Measurements from ENCODE around the gene PET100.

PET100 gene

GRCh38 chr19:7624810-7625209, 4.8 kb upstream of the PET100 start:
- Histone ChIP-seq H3K9me3 (ENCODE audit: control insufficient read depth in 2 of 2, low read length in 2 of 2) (no peaks in the 10 kb centered on the region), H3K36me3 (ENCODE audit: control insufficient read depth in 2 of 2, insufficient read depth in 2 of 2, low read length in 2 of 2) (peaks cover 36 to 46% of the 10 kb centered on the region in 2 donors), H3K4me3 (ENCODE audit: low read length in 2 of 2) (no peak overlapping the region), H3K9ac (ENCODE audit: low read length in 2 of 2) (no peak overlapping the region), H3K27ac (ENCODE audit: low read length) (no peak overlapping the region), H3K27me3 (ENCODE audit: control insufficient read depth in 1 of 2, insufficient read depth in 2 of 2, low read length in 2 of 2) (no peaks in the 10 kb centered on the region), H3K4me1 (ENCODE audit: control insufficient read depth, insufficient read depth, low read length) (peaks cover 23% of the 10 kb centered on the region)

DNA sequence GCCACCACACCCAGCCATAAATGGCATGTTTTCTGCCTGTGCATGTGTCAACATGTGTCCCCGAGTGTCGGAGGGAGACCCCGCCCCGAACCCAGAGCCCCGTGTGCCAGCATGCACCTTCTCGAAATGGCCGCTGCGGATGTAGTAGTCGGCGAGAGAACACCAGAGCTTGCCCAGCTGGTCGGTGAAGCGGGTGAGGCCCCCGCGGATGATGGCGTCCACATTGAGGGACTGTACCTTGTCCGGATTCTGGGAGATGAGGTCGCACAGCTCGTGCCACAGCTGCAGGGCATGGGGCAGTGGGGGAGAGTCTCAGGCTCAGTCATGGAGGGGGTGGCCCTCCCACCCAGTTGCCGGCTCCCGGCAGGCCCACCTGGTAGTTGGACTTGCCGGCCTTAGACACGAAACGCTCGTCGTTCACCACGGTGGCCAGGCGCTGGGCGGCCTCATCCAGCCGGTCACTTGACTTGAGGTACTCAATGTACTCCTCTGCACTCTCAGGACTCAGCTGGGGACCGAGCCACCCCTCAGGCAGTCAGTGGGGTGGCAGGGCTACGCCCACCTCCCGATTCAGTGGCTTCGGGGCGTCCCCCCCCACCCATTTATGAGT, 3.7 kb upstream of the PET100 start:
- Histone ChIP-seq H3K27ac (ENCODE audit: low read length) (no peak overlapping the region), H3K4me1 (ENCODE audit: control insufficient read depth, insufficient read depth, low read length) (peaks cover 33% of the 10 kb centered on the region), H3K4me3 (ENCODE audit: low read length in 2 of 2) (no peak overlapping the region), H3K9ac (ENCODE audit: low read length in 2 of 2) (no peak overlapping the region), H3K27me3 (ENCODE audit: control insufficient read depth in 1 of 2, insufficient read depth in 2 of 2, low read length in 2 of 2) (no peaks in the 10 kb centered on the region), H3K36me3 (ENCODE audit: control insufficient read depth in 2 of 2, insufficient read depth in 2 of 2, low read length in 2 of 2) (peaks cover 32 to 38% of the 10 kb centered on the region in 2 donors), H3K9me3 (ENCODE audit: control insufficient read depth in 2 of 2, low read length in 2 of 2) (no peaks in the 10 kb centered on the region)

DNA sequence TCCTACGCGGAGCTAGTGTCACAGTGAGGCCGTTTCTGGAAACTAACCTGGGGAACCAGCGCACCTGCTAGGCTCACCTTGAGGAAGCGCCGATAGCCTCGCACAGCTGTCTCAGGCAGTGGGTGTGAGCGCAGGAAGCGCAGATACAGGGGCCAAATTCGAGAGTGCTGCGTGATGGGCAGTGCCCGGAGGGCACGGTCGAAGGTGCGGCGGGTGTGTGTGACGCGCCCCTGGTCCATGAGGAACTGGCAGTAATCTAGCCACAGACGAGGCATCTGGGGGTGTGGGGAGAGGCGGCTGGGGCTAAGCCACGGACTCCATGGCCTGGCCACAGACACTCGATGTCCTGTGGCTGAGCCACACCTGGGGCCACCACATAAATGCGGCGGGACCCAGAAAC, 2.4 kb upstream of the PET100 start:
- H3K27ac ChIP-seq (ENCODE audit: low read length): no peak overlapping the region
- H3K4me3 ChIP-seq (ENCODE audit: low read length in 2 of 2): no peak overlapping the region
- peaks cover 20 to 27% of the 10 kb centered on the region in 2 donors for H3K36me3 ChIP-seq (ENCODE audit: control insufficient read depth in 2 of 2, insufficient read depth in 2 of 2, low read length in 2 of 2)
- no peaks in the 10 kb centered on the region for H3K9me3 ChIP-seq (ENCODE audit: control insufficient read depth in 2 of 2, low read length in 2 of 2)
- no peaks in the 10 kb centered on the region for H3K27me3 ChIP-seq (ENCODE audit: control insufficient read depth in 1 of 2, insufficient read depth in 2 of 2, low read length in 2 of 2)
- no peak overlapping the region for H3K9ac ChIP-seq (ENCODE audit: low read length in 2 of 2)
- H3K4me1 ChIP-seq (ENCODE audit: control insufficient read depth, insufficient read depth, low read length): peaks cover 34% of the 10 kb centered on the region

GRCh38 chr19:7628589-7629311, 843 bp upstream of the PET100 start:
- H3K27ac ChIP-seq (ENCODE audit: low read length): peak overlapping the region; percentile 85
- peak overlapping the region; percentile 94 to 100 for H3K4me3 ChIP-seq (ENCODE audit: low read length in 2 of 2)
- peaks cover 7 to 14% of the 10 kb centered on the region in 2 donors for H3K36me3 ChIP-seq (ENCODE audit: control insufficient read depth in 2 of 2, insufficient read depth in 2 of 2, low read length in 2 of 2)
- peak overlapping the region; percentile 96 to 99 for H3K9ac ChIP-seq (ENCODE audit: low read length in 2 of 2)
- peaks cover 35% of the 10 kb centered on the region for H3K4me1 ChIP-seq (ENCODE audit: control insufficient read depth, insufficient read depth, low read length)
- H3K27me3 ChIP-seq (ENCODE audit: control insufficient read depth in 1 of 2, insufficient read depth in 2 of 2, low read length in 2 of 2): no peaks in the 10 kb centered on the region
- no peaks in the 10 kb centered on the region for H3K9me3 ChIP-seq (ENCODE audit: control insufficient read depth in 2 of 2, low read length in 2 of 2)

- Histone ChIP-seq H3K4me3 (ENCODE audit: low read length in 2 of 2) (no peak overlapping the region), H3K9me3 (ENCODE audit: control insufficient read depth in 2 of 2, low read length in 2 of 2) (no peaks in the 10 kb centered on the region), H3K27me3 (ENCODE audit: control insufficient read depth in 1 of 2, insufficient read depth in 2 of 2, low read length in 2 of 2) (peaks cover 6 to 10% of the 10 kb centered on the region in 2 donors), H3K4me1 (ENCODE audit: control insufficient read depth, insufficient read depth, low read length) (peaks cover 35% of the 10 kb centered on the region), H3K36me3 (ENCODE audit: control insufficient read depth in 2 of 2, insufficient read depth in 2 of 2, low read length in 2 of 2) (peaks cover 5% of the 10 kb centered on the region in 2 donors), H3K9ac (ENCODE audit: low read length in 2 of 2) (no peak overlapping the region), H3K27ac (ENCODE audit: low read length) (no peak overlapping the region)
Measured at GRCh38 chr19:7631577-7631976, 2.0 kb downstream of the PET100 start.

GRCh38 chr19:7632340-7633203, 3.0 kb downstream of the PET100 start:
- Histone ChIP-seq H3K27ac (ENCODE audit: low read length) (no peak overlapping the region), H3K4me1 (ENCODE audit: control insufficient read depth, insufficient read depth, low read length) (peaks cover 28% of the 10 kb centered on the region), H3K9me3 (ENCODE audit: control insufficient read depth in 2 of 2, low read length in 2 of 2) (no peaks in the 10 kb centered on the region), H3K27me3 (ENCODE audit: control insufficient read depth in 1 of 2, insufficient read depth in 2 of 2, low read length in 2 of 2) (peaks cover 7 to 18% of the 10 kb centered on the region in 2 donors), H3K36me3 (ENCODE audit: control insufficient read depth in 2 of 2, insufficient read depth in 2 of 2, low read length in 2 of 2) (no peaks in the 10 kb centered on the region), H3K4me3 (ENCODE audit: low read length in 2 of 2) (no peak overlapping the region), H3K9ac (ENCODE audit: low read length in 2 of 2) (no peak overlapping the region)

DNA sequence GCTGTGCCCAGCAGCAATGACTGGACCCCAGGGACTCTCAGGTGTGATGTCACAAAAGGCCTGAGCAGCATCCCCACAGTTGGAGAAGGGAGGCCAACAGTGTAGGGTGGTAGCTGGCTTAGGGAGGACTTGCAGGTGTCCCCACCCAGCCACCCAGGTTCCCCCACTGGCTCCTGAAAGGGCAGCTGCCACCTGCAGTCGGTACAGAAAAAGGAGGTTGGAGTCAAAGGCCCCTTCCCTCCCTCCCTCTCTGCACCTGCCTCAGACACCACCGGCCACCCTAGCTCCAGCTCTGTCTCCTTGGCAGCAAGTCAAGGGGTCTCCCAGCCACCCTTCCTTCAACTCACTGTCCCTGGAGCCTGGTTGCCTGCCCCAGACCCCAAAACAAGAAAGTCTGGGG, 4.1 kb downstream of the PET100 start, which contains the start of gene PCP2:
Gene PCP2, minus strand, starts transcription at position 22 of the 400 bp plus-strand sequence. CDS start 262 bp downstream, outside the sequence.
- Histone ChIP-seq H3K27ac (ENCODE audit: low read length) (no peak within 1 kb of the TSS), H3K9me3 (ENCODE audit: control insufficient read depth in 2 of 2, low read length in 2 of 2) (no peaks in the 10 kb centered on the region), H3K9ac (ENCODE audit: low read length in 2 of 2) (no peak within 1 kb of the TSS), H3K36me3 (ENCODE audit: control insufficient read depth in 2 of 2, insufficient read depth in 2 of 2, low read length in 2 of 2) (no peaks in the 10 kb centered on the region), H3K4me1 (ENCODE audit: control insufficient read depth, insufficient read depth, low read length) (peaks cover 16% of the 10 kb centered on the region), H3K4me3 (ENCODE audit: low read length in 2 of 2) (no peak within 1 kb of the TSS), H3K27me3 (ENCODE audit: control insufficient read depth in 1 of 2, insufficient read depth in 2 of 2, low read length in 2 of 2) (peaks cover 15 to 27% of the 10 kb centered on the region in 2 donors)

DNA sequence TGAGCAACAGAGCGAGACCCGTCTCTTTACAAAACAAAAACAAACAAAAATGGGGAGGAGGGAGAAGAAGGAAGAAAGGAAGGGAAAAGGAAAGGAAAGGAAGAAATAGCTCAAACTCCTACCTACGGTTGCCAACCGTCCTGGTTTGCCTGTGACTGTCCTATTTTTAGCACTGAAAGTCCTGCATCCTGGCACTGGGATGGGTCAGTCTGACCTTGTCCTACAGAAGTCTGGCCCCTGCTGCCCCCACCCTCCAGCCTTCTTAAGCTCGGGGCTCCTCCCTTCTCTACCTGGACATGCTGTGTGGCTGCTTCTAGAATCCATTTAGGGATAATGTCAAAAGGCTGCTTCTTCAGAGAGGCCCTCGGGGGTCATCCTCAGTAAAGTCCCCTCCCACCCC, 6.1 kb downstream of the PET100 start:
- Histone ChIP-seq H3K27me3 (ENCODE audit: control insufficient read depth in 1 of 2, insufficient read depth in 2 of 2, low read length in 2 of 2) (peaks cover 24 to 33% of the 10 kb centered on the region in 2 donors), H3K4me1 (ENCODE audit: control insufficient read depth, insufficient read depth, low read length) (peaks cover 4% of the 10 kb centered on the region), H3K27ac (ENCODE audit: low read length) (no peak overlapping the region), H3K36me3 (ENCODE audit: control insufficient read depth in 2 of 2, insufficient read depth in 2 of 2, low read length in 2 of 2) (no peaks in the 10 kb centered on the region), H3K9me3 (ENCODE audit: control insufficient read depth in 2 of 2, low read length in 2 of 2) (no peaks in the 10 kb centered on the region), H3K9ac (ENCODE audit: low read length in 2 of 2) (no peak overlapping the region), H3K4me3 (ENCODE audit: low read length in 2 of 2) (no peak overlapping the region)

GRCh38 chr19:7636317-7636690, 6.7 kb downstream of the PET100 start:
- H3K4me1 ChIP-seq (ENCODE audit: control insufficient read depth, insufficient read depth, low read length): peaks cover 2% of the 10 kb centered on the region
- no peak overlapping the region for H3K27ac ChIP-seq (ENCODE audit: low read length)
- H3K4me3 ChIP-seq (ENCODE audit: low read length in 2 of 2): no peak overlapping the region

DNA sequence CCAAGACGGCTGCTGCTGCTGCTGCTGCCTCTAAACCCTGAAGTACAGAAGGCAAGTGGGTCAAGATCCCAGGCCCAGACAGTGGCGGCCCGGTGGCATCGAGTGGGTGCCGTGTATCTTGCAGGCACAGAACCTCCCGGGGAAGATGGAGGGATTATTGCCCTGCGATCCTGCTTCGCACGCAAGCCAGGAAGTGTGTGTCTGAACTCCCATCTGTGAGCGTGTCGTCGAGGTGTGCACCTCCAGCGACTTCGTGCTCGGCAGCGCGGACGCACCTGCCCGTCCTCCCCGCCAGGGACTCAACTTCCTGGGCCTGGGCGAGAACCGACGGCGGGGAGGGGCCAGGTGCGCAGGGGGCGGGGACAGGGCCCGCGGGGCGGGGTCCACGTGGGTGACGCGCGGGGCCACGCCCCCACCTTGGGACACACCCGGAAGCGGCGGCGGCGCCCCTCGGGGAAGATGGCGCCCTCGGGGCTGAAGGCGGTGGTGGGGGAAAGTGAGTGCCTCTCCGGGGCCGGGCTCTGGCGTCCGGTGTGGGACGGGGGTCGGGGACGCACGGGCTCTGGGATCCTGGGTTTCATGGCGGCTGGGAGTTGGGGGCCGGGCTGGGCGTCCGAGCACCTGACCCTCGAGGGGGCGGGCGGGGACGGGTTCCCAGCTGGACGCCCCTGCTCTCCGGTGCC, 7.2 kb downstream of the PET100 start, which contains the start of gene STXBP2:
Gene STXBP2, plus strand, starts transcription at position 420 of the 683 bp plus-strand sequence. Its CDS starts 40 bp downstream, at position 460.
- H3K9ac ChIP-seq (ENCODE audit: low read length in 2 of 2): no peak within 1 kb of the TSS
- H3K27me3 ChIP-seq (ENCODE audit: control insufficient read depth in 1 of 2, insufficient read depth in 2 of 2, low read length in 2 of 2): peaks cover 24 to 33% of the 10 kb centered on the region in 2 donors
- H3K36me3 ChIP-seq (ENCODE audit: control insufficient read depth in 2 of 2, insufficient read depth in 2 of 2, low read length in 2 of 2): no peaks in the 10 kb centered on the region
- H3K4me3 ChIP-seq (ENCODE audit: low read length in 2 of 2): peak within 1 kb of the TSS in 1 of 2 donors; percentile 44
- H3K9me3 ChIP-seq (ENCODE audit: control insufficient read depth in 2 of 2, low read length in 2 of 2): no peaks in the 10 kb centered on the region
- H3K27ac ChIP-seq (ENCODE audit: low read length): no peak within 1 kb of the TSS
- H3K4me1 ChIP-seq (ENCODE audit: control insufficient read depth, insufficient read depth, low read length): peaks cover 2% of the 10 kb centered on the region

More at GRCh38 chr19:7636317-7636690, 6.7 kb downstream of the PET100 start:
- peaks cover 24 to 33% of the 10 kb centered on the region in 2 donors for H3K27me3 ChIP-seq (ENCODE audit: control insufficient read depth in 1 of 2, insufficient read depth in 2 of 2, low read length in 2 of 2)
- H3K36me3 ChIP-seq (ENCODE audit: control insufficient read depth in 2 of 2, insufficient read depth in 2 of 2, low read length in 2 of 2): no peaks in the 10 kb centered on the region
- no peak overlapping the region for H3K9ac ChIP-seq (ENCODE audit: low read length in 2 of 2)
- H3K9me3 ChIP-seq (ENCODE audit: control insufficient read depth in 2 of 2, low read length in 2 of 2): no peaks in the 10 kb centered on the region
